GM19023 (cell line): Measurements from ENCODE around the gene IMPDH2.
"Not testable (repeated sequence)": the region's sequence is repeated elsewhere in the genome, so short reads cannot be mapped to it uniquely, and the experiment has no call there.

Experiments
- ATAC-seq: cut with Tn5 transposase; IDR thresholded peaks from one replicate; pipeline ENCODE4 v1.9.1; 2021; ENCODE audit warnings: mild to moderate bottlenecking, moderate library complexity; ENCODE audit not compliant: unreplicated experiment

IMPDH2 gene

DNA sequence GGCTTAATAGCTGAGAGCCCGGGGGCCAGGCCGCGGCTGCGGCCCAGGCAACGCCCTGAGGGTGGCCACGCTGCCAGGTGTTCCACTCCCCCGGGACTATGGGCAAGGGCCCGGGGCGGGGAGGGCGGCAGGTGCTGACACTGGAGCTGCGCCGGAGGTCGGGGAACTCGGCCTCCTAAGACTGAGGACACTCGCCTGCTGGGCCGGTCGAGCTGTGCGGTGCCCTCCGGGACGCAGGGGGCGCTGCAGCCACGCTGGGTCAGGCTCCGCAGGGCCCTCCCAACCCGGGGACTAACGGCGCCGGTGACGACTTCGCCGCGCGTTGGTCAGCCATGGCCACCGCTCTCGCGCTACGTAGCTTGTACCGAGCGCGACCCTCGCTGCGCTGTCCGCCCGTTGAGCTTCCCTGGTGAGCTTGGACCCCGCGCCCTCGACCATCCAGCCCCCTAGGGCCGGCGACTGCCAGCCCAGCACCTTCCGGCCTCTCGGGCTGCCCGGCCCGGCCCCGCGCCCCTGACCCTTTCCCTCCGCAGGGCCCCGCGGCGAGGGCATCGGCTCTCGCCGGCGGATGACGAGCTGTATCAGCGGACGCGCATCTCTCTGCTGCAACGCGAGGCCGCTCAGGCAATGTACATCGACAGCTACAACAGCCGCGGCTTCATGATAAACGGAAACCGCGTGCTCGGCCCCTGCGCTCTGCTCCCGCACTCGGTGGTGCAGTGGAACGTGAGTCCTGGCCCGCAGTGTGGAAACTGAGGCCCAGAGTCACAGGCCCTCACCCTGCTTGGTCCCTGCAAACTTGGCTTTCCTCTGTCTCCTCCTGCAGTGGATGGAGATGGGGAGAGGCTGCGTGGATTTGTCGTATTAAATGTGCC, 7.1 kb downstream of the IMPDH2 start, which contains the start of gene NDUFAF3:
NDUFAF3 (plus strand) TSS at position 309 of the 875 bp plus-strand sequence; CDS start at position 333, 24 bp downstream.
- ATAC-seq, result peak; percentile 63

DNA sequence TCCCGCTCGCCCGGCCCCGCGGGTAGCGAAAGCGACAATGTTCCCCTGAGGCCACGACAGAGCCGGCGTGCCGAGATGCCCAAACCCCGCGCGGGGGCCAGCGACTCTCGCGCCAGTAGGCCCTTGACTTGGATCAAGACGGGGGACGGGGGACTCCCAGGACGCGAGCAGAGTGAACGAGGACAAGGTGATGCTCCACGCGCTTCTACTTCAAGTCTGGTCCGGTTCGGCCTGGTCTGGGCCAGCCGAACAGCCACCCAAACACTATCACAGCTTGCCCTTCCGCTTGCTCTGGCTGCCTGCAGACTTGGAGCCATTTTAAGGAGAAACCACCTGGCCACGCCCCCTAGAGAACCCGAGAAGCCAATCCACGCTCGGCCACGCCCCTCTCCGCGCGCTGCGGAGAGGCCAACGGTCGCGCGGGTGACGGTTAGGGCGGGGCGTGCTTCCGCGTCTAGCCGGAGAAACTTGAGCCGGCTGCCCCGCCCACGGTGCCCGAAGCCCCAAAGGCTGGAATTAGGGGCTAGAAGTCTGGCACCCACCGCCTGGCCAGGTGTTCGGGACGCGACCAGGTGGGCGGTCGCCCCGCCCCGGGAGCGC, 7.9 kb downstream of the IMPDH2 start:
- ATAC-seq, result peak; percentile 51

DNA sequence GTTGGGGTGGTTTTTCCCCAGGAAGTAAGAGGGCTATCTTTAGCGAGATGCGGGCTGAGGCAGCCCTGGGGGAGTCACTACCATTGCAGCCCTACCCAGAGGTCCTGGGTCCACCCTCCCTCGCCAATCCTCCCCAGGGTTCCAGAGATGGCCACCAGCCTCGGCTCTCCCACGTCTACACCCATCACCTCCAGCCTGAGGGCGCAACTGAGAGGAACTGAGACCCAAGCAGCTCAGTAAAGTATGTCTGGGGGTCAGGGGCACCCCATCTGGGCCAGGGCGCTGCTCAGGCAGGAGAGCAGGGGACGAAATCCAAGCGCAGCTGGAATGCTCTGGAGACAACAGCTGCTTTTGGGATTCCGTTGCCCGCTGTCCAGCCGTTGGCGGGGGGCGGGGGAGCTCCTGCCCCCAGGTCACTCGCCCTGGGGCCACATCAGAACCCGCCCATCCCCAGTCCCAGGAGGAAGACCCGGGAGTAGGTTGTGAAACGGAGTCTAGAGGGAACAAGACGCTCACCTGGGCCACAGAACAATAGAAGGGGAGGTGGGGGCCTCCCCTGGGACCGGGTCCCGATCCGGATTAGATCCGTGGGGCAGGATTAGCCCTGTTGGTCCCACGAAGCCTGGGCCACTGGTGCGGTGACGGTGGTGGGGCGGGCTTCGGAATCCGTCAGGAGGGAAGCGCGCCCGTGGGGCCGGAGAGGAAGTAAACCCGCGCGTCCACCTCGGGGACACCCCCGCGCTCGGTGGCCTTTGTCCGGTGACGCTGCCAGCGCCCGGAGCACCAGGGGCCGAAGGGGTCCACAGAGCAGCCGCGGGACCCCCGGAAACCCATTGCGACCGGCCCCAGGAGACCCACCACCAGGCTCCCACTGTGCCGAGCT, 8.6 kb downstream of the IMPDH2 start:
- ATAC-seq, result peak; percentile 1

DNA sequence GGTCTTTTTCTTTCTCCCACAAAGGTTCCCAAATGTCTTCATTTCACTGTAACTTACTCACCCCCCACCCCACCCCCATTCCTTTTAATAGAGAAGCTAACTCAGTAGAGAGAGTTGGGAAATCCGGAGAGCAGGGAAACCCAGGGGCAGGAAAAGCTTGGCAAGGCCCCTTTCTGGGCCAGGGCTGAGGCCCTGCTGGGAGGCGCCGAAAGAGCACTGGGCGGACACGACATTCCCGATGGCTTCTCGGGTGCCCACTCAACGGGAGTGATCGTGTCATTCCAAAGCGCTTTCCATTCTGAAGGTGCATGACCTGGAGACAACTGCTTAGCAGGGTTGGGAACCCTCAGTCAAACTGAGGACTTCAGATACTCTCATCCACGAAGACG, 9.3 kb downstream of the IMPDH2 start:
- no peak for ATAC-seq

DNA sequence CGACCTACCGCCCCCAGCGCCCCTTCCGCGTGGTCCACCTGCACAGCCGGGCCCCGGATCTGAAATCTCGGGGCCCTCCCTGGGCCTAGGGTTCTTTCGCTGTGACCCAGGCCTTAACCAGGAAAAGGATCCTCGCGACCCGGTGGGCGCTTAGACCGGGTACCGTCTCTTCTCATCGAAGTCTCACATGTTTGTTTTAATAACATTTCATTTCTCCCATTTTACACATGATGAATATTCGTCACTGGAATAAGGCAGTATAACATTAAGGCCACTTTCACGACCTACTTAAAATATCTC, 10.5 kb downstream of the IMPDH2 start:
- ATAC-seq, result no peak

DNA sequence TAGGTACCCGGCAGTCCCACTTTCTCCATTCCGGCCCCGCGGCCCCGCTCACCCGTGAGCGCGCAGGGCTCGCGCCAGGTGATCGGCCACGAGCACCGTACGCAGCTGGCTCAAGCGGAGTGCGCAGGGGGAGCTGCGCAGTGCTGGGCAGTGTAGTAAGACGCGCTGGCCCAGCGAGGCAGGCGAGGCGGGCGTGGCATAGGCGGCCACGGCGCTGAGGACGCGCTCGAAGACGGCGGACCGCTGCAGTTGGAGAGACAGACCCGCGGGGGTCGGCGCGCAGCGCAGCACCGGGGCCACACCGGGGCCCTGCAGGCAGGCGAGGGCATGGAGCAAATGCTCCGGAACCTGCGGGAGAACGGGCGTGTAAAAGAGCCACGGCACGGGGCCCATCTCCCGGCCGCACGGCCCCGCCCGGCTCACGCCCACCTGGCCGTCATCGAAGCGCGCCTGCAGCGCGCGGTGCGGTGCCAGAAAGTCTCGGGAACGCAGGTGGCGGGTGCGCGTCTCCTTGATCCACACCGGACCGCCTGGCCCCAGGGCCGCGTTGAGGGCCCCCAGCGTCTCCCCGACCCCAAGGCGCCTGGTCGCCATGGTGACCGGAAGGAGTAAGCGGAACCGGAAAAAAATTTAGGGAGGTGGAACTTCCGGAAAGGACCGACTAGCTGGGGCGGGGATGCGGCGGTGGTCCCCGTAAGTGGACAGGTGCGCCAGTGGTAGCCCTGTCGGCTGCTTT, 11.1 kb downstream of the IMPDH2 start, which contains the start of gene DALRD3:
DALRD3 (minus strand) TSS at position 610 of the 736 bp plus-strand sequence; CDS start at position 594, 16 bp downstream.
- no peak for ATAC-seq

DNA sequence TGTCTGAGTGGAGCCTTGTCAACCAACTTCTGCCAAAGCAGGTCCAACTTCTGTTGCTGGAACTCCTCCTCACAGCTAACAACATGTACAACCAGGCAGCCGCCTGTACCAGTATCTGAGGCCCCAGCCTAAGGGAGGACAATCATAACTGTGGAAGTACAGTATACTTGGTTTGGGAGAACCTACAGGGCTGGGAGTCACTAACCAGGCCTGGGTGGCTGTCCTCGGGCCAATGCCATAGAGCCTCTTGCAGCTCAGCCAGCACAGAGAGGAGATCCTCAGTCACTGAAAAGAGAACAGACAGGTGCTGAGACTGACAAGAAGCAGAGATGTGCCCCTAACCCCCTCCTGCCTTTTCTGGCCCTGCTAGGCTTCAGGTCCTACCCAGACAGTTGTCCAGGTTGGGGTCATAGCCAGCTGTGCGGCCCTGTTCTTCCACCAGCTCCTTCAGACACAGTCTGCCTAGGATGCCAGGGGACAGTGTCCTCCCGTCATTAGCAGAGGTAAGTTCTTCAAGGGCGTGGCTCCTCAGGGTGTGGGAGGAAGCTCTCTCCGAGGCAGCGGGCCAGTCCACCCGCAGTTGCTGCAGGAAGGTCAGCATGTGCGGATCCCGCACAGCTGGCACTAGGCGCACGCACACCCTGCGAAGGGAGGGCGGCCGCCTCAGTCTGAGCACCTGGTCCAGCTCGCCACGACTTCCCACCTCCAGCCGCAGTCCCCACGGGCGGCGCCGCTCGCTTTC, 11.8 kb downstream of the IMPDH2 start:
- no peak for ATAC-seq

DNA sequence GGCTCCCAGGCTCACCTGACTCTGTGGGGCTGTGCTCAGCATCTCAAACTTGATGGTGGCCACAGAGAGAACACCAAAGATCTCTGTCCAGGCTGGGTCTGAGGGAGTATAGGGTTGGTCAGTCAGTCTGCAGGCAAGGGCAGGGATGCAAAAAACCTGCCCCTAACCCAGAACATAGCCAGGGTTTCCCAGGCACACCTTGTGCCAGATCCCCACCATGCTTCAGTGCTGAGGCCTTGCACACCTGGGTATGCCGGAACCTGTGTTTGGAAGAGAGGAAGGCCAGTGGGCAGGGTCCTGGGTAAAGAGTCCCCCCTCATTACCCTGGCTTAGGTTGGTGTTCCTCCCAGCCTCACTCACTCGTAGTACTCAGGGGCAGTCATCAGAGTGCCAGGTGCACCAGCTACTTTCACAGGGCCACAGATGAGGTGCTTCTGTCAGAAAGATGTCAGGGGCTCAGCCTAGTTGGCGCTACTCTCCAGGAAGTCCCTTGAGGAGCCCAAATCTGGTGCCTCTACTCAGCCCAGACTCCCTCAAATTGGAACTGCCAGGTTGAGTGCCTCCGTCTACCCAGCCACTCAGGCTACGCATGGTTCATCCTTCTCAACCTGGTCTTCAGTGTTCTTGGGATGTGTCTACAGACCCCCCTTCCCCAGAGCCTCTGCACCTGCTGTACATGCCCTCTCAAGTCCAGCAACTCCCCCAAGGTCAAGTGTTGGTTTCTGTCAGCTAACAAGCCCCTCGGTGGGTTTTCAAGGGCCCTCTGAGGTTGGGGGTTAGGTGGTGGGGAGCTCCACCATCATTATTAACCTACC, 12.6 kb downstream of the IMPDH2 start:
- no peak for ATAC-seq

DNA sequence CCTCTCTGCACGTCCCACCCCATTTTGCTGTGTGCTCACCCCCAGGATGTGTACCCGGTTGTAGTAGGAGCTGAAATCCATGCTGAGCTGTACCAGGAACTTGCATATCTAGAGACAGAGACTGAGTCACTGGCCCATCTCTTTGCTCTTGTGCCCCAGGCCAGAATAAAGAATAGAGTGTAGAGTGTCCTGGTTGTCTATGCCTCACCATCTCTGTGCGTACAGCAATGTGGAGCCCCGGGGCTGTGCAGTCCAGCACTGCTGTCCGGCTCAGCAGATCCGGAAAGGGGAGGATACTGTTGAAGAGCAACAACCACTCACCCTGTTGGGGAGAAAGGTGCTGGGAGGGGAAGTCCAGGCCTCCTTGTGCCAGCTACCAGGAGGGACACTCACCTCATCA, 13.4 kb downstream of the IMPDH2 start:
- ATAC-seq, result no peak

DNA sequence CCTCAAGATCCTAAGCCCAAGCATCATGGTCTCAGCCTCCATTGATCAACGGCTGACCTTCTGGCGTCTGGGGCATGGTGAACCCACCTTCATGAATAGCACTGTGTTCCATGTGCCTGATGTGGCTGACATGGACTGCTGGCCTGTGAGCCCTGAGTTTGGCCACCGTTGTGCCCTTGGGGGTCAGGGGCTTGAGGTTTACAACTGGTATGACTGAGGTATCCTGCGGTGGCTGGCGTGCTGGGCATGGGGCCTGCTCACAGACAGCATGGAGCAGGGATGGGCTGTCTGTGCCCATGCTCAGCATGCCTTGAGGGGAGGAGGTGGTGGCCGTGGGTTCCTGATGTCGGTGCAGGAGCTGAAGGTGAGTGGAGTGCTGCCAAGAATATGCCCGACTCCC, 14.1 kb downstream of the IMPDH2 start:
- no peak for ATAC-seq

DNA sequence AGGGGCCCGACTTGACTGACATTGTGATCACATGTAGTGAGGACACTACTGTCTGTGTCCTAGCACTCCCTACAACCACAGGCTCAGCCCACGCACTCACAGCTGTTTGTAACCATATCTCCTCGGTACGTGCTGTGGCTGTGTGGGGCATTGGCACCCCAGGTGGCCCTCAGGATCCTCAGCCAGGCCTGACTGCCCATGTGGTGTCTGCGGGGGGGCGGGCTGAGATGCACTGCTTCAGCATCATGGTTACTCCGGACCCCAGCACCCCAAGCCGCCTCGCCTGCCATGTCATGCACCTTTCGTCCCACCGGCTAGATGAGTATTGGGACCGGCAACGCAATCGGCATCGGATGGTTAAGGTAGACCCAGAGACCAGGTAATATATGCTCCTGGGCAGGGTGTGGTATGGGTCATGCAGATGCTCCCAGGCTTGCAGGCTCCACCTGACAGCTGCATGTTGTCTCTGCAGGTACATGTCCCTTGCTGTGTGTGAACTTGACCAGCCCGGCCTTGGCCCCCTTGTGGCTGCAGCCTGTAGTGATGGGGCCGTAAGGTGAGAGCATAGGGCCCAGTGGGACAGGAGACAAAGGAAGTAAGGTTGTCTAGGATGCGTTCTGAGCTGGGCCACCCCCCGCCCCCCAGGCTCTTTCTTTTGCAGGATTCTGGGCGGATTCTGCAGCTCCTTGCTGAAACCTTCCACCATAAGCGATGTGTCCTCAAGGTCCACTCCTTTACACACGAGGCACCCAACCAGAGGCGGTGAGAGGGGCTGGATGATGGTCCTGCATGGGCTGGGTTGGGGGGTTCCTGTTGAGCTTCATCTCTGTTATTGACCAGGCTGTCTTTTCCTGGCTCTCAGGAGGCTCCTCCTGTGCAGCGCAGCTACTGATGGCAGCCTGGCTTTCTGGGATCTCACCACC, 15.2 kb downstream of the IMPDH2 start:
- ATAC-seq, result no peak

DNA sequence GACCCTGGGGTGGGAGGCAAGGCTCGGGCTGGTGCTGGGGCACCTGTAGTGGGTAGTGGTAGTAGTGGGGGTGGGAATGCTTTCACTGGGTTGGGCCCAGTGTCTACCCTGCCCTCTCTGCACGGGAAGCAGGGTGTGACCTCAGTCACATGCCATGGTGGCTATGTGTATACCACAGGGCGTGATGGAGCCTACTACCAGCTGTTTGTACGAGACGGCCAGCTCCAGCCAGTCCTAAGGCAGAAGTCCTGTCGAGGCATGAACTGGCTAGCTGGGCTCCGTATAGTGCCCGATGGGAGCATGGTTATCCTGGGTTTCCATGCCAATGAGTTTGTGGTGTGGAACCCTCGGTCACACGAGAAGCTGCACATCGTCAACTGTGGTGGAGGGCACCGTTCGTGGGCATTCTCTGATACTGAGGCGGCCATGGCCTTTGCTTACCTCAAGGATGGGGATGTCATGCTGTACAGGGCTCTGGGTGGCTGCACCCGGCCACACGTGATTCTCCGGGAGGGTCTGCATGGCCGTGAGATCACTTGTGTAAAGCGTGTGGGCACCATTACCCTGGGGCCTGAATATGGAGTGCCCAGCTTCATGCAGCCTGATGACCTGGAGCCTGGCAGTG, 16.0 kb downstream of the IMPDH2 start:
- ATAC-seq, result no peak

DNA sequence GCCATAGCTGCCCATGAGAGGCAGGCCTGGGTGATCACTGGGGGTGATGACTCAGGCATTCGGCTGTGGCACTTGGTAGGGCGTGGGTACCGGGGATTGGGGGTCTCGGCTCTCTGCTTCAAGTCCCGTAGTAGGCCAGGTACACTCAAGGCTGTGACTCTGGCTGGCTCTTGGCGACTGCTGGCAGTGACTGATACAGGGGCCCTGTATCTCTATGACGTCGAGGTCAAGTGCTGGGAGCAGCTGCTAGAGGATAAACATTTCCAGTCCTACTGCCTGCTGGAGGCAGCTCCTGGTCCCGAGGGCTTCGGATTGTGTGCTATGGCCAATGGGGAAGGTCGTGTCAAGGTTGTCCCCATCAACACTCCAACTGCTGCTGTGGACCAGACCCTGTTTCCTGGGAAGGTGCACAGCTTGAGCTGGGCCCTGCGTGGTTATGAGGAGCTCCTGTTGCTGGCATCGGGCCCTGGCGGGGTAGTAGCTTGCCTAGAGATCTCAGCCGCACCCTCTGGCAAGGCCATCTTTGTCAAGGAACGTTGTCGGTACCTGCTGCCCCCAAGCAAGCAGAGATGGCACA, 16.7 kb downstream of the IMPDH2 start:
- no peak for ATAC-seq

DNA sequence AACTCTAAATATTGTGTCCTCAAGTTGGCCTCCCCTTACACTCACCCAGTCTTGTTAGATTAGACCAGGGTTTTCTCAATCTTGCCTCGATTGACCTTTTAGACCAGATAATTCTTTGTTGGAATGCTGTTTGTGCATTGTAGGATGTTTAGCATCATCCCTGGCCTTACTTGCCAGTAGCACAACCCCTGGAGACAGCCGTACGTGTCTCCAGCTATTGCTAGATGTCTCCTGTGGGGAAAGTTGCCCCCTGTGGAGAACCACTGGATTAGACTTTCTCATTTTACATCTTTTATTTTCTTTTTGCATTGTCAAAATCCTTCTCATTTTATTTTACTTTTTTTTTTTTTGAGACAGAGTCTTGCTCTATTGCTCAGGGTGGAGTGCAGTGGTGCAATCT, 19.8 kb downstream of the IMPDH2 start:
- no peak for ATAC-seq

DNA sequence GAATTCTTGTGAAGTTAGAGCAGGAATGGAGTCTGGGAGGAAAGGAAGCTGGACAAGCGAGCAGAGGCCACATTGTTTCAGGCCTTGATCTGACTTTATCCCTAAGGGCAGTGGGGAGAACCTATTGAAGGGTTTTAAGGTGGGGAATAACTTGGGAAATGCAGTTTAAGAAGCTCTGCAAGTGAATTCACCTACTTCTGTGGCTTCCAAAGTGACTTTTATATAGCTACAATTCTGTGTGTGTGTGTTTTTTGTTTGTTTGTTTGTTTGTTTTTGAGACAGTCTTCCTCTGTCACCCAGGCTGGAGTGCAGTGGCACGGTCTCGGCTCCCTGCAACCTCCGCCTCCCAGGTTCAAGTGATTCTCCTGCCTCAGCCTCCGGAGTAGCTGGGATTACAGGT, 20.6 kb downstream of the IMPDH2 start:
- not testable (repeated sequence) for ATAC-seq

DNA sequence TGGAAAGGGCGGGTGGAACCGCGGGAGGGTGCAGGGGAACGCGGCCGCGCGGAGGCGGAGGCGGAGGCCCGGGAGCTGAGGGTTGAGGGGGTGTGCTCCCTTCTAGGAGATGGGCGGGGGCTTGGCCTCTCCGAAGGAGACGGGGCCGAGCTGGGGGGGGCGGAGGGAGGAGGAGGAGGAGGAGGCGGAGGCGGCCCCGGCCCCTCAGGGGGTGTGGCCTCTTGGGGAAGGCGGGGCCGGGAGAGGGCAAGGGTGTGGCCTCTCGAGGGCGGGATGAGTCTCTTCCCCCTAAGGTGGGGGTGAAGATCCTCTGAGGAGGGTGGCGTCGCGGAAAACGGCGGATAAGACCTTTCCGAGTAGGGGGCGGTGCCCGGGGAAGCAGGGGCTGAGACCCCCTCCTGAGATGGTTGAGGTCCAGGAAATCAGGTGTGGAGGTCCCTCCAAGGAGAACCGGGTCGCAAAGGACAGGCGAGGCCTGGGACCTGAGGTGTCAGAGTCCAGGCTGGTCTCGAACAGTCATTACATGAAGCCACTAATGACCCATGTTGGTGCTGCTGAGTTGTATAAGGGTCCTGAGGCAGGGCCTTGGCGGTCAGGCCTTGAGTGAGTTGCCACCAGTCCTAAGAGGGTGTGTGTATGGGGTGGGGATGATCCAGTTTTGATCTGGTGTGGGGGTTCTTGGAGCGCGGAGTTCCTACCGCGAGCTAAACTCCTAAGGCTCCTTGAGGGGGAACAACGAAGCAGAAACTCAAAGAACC, 21.2 kb downstream of the IMPDH2 start:
- ATAC-seq, result peak; percentile 37
